EH (cell line): ENCODE results near the gene PACC1.
"Not testable (repeated sequence)": the region's sequence is repeated elsewhere in the genome, so short reads cannot be mapped to it uniquely, and the experiment has no call there.

Source experiments
- DNase-seq: peaks from one replicate; pipeline ENCODE4 v3.0.0-alpha.2; 2015; ENCODE audit warnings: low read depth

The PACC1 gene

GRCh38 chr1:212395678-212396437 lies 18.8 kb downstream of the PACC1 start:
- DNase-seq: not testable (repeated sequence)

DNA sequence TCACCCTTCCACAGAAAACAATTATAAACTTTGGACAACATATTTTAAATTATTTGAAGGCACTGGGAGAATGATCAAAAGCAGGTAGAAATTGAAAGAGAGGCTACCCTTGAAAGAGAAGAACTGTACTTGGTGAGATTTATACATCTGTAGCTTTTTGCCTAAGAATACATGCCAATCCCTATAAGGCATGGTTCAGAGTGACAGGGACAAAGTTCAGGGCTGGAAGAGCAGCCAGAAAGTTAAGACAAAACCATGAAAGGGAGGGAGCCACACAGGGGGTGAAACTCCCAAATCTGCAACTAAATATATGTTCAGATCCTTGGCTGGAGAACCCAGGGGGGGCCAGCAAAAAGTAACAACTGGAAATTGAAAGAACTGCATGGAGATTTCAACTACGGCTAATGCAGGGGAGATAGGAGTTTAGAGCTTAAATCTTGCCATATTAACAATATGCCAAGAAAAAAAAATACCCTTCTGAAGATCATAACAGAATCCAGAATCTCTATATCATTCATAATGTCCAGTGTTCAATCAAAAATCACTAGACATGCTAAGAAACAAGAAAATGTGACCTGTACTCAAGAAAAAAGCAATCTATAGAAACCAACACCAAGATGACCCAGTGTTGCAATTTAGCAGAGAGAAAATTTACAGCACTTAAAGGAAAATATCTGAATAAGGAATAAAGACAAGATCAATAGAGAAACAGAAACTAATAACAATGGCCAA lies 25.5 kb downstream of the PACC1 start:
- no peak for DNase-seq

GRCh38 chr1:212386029-212386428 lies 28.7 kb downstream of the PACC1 start:
- no peak for DNase-seq

DNA sequence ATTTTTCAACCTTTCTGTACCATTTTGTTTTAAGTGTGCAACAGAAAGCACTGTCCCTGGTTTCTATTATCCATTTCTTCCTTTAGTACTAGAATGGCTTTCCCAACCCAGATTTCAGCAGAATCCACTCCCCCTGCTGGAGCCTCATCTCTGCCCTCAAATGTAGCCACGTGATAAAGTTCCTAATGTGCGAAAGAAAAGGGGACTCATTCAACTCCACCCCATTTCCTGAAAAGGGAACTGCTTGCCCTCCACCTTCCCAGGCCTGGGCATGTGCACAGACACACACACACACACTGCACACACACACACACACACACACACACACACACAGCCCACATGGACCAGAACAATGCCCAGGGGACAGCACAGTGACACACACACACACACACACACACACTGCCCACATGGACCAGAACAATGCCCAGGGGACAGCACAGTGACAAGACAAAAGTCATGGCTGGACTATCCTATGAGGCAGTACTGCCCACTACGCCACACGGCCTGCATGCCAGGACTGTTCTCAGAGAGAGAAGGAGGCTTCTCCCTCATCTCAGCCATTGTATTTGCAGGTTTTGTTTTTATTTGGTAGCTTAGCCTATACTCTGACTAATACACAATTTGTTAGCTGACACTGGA lies 33.2 kb downstream of the PACC1 start:
- DNase-seq: no peak

DNA sequence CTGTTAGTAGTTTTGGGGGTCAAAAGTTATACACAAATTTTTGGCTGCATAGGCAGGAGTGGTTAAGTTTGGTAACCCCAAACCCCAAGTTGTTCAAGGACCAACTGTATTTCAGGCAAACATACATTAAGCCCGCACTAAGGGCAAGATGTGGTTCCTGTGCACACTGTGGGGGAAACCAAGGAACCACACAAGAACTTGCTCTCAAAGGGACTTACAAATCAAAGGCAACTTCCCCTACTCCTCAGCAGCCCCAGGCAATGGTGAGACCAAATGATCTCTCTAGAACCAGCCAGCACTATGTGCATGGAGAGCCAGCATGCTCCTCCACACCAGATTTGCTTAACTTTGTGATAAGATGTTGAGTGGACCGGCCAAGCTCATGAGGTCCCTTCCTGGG lies 35.3 kb downstream of the PACC1 start:
- no peak for DNase-seq

DNA sequence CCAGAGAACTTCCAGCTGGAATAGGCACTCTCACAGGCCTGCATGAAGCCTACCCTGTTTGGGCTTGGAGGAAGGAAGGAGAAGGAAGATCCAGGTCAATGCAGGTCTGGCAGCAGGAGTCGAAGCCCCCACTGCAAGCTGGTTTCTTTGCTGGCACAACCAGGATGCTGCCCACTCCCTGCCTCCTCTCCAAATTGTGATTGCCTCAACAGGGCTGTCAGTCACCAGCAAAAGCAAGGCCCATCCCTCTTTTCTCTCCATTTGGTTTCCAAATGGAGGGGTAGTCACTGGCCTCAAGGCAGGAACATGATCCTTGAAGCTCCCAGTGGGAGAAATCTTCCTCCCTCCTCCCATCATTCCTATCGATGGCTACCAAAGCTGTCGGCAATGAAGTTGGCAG lies 37.0 kb downstream of the PACC1 start:
- no peak for DNase-seq

DNA sequence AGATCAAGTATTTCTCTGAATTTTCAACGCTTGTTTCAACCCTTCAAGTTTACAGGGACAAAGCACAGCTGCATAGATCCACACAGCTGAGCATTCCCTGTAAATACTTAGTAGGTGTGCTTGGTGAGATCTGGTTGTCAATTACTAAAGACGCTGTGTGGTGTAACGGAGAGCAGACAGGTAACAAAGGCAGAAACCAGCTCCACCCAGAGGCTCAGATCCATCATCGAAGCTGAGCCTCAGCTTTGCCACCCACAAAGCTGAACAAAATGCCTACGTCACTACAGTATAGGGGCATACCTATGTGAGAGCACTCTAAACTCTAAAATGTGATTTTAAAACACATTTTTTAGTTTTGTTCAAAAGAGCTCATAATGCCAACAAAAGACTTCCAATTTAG lies 38.7 kb downstream of the PACC1 start:
- no peak for DNase-seq

- peak; percentile 81 for DNase-seq
Observed at GRCh38 chr1:212368073-212368484, 46.6 kb downstream of the PACC1 start.

DNA sequence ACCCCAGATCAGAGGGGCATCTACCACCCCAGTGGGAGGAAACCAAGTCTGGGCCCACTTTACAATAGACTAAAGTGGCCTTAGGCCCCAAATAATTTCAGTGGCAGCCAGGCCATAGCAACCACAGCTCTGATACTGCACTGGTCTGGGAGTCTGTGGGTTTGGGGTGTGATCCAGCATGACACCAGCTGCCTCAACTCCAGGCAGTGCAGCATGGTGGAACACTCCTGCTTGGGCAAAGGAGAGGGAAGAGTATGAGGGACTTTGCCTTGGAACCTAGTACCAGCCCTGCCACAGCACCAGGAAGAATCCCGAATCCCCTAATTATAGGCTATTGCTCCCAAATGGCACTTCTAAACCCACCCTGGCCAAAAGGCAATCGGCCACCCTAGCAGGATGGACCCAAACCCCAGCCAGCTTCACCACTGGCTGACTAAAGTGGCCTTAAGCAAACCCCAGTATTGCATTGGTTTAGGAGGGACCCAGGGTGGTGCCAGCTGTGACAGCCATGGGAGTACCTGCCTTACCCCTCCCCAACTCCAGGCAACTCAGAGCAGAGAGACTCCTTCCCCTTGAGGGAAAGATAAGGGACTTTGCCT lies 47.1 kb downstream of the PACC1 start:
- no peak for DNase-seq

GRCh38 chr1:212366901-212367300 lies 47.8 kb downstream of the PACC1 start:
- peak; percentile 63 for DNase-seq

DNA sequence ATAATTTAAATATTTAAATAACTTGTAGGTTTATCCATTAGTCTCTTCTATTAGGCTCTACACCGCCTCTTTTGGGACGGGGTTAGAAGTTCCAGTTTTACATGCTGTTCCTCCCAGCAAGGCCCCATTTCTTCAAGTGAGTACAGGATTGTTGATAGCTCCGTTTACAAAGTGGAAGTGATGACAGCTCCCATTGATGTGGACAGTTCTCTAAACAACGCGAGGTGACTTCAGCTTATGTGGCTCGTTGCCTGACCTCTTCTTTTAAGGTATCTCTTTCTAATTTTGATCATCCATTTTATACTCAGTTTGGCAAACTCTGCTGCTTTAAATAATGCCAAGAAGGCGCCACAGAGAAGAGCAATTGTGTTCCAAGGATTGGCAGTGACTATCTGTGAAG lies 49.7 kb downstream of the PACC1 start:
- DNase-seq: no peak

GRCh38 chr1:212359794-212360479 lies 54.7 kb downstream of the PACC1 start:
- DNase-seq: no peak

- peak; percentile 84 for DNase-seq
Observed at GRCh38 chr1:212355230-212355969, 59.3 kb downstream of the PACC1 start.

DNA sequence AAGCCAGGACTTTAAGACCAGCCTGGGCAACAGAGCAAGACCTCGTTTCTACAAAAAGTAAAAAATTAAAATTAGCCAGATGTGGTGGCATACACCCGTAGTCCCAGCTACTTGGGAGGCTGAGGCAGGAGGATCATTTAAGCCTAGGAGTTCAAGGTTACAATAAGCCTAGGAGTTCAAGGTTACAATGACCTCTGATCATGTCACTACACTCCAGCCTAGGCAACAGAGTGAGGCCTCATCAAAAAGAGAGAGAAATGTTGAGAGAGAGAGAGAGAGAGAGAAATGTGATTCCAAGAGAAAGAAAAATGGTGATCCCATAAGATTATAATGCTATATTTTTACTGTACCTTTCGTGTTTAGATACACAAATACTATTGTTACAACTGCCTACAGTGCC lies 60.2 kb downstream of the PACC1 start:
- DNase-seq: no peak

GRCh38 chr1:212353181-212353580 lies 61.5 kb downstream of the PACC1 start:
- peak; percentile 32 for DNase-seq

DNA sequence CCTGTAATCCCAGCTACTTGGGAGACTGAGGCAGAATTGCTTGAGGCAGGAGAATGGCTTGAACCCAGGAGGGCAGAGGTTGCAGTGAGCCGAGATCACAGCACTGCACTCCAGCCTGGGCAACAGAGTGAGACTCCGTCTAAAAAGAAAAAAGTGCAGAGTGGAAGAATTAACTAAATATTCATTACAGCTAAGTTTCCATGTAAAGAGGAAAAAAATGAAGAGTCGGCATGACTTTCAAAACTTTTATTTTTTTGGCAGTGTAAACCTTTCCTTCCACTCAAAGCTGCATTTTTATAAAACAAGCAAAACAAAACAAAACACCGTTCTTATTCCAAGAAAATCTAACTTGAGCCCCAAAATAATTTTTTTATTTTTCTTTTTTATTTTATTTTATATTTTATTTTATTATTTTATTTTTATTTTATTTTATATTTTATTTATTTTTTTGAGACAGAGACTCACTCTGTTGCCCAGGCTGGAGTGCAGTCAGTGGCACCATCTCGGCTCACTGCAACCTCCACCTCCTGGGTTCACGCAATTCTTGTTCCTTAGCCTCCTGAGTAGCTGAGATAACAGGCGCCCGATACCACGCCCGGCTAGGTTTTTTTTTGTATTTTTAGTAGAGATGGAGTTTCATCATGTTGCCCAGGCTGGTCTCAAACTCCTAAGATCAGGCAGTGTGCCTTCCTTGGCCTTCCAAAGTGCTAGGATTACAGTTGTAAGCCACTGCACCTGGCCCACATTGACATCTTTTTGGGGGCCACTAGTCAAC lies 62.9 kb downstream of the PACC1 start:
- DNase-seq: no peak

DNA sequence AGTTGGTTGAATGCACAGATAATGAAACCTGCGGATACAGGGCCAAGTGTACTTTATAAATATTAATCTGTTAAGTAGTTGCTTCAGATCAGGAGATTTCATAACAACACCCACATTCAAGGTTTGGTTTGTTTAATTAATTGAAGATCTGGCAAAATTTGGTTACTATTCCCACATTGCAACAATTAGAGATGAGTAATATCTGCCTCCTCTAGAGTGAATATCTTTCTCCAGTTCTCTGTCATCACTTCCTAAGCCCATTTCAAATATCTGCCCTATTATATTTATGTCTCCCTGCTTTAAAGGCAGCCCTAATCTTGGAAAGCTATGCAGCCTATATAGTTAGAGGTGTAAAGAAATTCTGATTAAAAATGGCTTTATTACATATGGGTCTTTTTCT lies 68.1 kb downstream of the PACC1 start:
- DNase-seq: no peak

DNA sequence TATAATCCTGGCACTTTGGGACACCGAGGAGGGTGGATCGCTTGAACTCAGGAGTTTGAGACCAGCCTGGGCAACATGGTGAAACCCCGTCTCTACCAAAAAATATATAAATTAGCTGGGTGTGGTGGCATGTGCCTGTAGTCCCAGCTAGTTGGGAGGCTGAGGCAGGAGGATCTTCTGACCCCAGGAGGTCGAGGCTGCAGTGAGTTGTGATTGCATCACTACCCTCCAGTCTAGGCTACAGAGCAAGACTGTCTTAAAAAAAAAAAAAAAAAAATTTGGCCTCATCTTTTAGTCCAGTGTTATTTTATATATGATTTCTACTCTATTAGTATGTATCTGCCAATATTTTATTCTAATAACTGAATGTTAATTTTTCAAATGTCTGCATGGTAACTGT lies 69.8 kb downstream of the PACC1 start:
- DNase-seq: no peak

- DNase-seq: no peak
Observed at GRCh38 chr1:212341090-212341489, 73.6 kb downstream of the PACC1 start.

DNA sequence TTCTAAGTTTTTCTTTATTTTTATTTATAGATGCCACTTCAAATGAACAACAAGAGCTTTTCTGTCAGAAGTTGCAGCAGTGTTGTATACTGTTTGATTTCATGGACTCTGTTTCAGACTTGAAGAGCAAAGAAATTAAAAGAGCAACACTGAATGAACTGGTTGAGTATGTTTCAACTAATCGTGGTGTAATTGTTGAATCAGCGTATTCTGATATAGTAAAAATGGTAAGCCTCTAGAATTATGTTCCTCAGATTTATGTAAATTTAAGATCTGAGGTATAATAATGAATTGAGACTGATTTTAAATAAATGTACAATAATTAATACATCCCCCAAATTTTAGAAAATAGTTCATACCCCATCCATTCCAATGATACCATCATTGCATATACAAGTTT lies 85.6 kb downstream of the PACC1 start:
- no peak for DNase-seq

- peak; percentile 22 for DNase-seq
Observed at GRCh38 chr1:212328248-212328647, 86.4 kb downstream of the PACC1 start.
